Stimulated activated CD8-positive, alpha-beta memory T cell treated with anti-CD3 and anti-CD28 coated beads, Interleukin-15, amount 100 ng/mL, for 4 hours (primary cell): Measurements from ENCODE around the gene CTDSP2.
"Not testable (repeated sequence)": the region's sequence is repeated elsewhere in the genome, so short reads cannot be mapped to it uniquely, and the experiment has no call there.

Experiments
- DNase-seq, 2 donors: peaks; one replicate each; pipeline ENCODE4 v3.0.0-alpha.2; 2020; ENCODE audit warnings: low read depth in 2 of 2

Gene CTDSP2

DNA sequence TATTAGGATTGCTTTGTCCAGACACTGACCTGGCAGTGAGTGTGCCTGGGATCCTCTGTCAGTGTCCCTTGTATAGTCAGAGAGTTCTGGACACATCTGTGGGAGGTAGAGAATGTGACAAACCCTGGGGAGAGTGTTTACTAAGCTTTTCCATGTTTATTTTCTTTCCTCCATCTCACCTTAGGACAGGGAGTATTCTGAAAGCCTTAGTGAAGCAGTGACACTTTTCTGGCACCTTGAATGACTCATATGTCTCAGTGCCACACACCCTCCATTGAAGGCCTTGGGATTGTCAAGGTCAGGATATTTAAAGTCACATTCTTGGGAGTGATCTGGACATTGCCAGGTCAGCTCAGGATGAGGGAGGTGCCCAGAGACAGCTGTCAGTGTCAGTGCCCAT lies 34.9 kb upstream of the CTDSP2 start:
- no peak for DNase-seq

DNA sequence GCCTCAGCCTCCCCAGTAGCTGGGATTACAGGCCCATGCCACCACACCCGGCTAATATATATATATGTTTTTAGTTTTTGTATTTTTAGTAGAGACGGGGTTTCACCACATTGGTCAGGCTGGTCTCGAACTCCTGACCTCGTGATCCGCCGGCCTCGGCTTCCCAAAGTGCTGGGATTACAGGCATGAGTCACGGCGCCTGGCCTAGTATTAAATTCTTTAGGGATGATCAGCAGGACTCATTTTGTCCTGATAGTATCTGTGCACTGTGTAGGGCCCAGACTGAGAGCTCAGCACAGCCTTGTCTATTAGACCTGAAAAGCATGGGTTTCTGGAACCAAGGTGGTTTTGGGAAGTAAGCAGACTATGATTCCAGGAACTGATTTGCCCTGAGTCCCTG lies 34.5 kb upstream of the CTDSP2 start:
- DNase-seq: not testable (repeated sequence)

DNA sequence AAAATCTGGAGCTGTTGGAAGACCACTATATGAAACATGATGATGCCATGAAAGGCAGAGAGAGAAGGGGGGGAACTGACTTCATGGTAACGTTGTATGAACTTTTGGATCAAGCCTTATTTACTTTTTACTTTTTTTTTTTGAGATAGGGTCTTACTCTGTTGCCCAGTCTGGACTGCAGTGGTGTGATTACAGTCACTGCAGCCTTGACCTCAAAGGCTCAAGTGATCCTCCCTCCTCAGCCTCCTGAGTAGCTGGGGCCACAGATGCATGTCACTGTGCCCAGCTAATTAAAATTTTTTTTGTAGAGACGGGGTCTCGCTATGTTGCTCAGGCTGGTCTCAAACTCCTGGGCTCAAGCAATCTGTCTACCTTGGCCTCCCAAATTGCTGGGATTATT lies 31.3 kb upstream of the CTDSP2 start:
- DNase-seq: no peak

DNA sequence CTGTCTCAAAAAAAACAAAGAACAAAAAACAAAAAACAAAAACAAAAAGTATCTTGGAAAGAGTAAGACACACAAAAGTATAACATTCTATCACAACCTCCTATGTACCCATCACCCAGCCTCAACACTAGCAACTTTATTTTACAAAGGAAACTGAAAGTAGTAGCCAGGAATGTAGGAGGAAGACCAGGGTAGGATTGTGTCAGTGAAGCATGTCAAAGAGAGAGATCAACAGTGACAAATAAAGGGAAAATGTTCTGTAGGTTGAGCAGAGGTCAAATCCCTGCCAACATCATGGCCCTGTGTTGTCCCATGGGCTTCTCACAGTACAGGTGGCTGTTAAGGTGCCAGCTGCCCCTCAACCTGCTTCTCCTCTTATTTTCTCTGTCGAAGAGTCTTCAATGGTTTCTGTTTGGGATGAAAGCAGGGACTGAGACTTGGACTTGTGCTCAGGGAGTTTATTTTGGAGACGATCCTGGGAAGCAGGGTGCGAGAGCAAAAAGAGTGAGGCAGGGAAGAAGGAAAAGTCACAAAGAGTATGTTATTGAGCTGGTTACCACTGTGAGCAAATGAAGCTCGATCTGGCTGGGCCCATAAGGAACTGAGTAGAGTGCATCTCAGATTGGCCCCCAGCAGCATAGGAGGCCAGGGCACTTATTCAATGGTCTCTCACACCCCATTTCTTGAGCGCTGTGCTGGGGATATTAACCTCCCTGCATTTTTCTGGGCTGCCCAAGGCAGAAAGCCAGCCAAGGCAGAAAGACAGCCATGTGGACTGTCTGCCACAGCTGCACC lies 29.4 kb upstream of the CTDSP2 start:
- no peak for DNase-seq

DNA sequence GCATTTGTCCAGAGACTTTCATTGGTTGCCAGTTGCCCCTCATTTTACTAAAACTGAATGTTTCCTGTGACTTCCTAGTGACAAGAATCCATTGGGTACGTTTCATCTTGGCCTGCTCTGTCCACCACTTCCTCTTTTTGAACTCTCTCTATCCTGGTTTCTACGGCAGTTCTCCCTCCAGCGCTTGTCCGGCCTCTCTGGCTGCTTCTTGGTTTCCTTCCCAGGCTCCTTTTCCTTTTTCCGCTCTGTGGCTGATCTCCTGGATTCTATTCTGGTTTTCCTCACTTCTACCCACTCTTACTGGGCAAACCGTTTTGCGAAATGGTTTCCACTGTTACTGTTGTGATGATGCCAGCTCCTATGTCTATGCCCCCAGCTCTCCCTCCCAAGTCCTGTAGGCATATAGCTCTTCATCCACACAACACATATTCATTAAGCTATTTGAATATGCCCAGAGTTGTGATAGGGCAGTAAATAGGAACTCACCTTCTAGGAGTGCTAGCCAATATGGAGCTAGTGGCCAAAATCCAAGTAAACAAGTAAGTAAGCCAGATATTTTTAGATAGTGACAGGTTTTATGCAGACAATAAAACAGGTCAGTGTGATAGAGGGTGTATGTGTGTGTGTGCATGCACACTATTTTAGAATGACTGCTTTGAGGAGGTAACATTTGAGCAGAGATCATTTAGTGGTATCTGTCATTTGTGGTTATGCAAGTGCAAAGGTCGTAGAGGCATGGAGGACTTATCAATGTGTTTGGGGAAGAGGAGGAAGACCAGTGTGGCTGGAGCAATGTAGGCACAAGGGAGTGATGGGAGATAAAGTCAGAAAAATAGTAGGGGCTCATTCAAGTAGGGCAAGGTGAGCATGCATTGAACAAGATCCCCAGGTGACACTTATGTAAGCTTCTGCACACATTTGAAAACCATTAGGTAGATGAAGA lies 27.9 kb upstream of the CTDSP2 start:
- no peak for DNase-seq

DNA sequence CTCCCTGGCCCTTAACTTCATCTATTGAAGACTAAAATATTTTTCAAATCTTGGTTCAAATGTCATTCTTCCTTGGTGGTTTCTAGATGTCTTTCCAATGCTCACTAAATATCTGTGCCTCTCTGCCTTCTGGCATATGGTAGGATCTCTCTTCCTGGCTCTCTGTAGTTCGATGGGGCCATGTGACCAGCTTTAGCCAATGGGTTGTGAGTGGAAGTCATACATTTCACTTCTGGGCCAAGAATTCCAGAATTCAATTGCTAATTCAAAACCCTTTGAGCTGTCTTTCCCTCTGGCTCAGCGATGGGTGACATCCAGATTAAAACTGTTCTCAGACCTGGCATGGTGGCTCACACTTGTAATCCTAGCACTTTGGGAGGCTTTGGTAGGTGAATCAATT lies 25.8 kb upstream of the CTDSP2 start:
- DNase-seq: no peak

DNA sequence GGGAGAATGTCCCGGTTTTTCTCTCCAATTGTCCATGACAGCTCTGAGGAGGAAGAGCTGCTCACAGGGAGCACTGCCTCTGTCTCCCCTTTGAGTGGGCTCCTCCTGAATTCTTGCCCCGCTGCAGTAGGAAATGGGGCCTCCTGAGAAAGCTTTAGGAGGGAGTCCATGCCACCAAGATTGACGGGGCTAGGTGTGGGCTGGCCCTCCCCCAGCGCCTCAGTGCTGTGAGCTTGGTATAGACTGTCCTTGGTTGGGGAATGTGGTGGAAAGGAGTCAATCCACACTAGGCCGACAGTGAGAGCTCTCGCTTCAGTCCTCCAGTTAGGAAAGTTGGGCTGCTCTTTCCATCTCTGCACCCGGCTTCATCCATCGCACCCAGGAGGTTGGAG lies 23.4 kb upstream of the CTDSP2 start:
- DNase-seq: no peak

DNA sequence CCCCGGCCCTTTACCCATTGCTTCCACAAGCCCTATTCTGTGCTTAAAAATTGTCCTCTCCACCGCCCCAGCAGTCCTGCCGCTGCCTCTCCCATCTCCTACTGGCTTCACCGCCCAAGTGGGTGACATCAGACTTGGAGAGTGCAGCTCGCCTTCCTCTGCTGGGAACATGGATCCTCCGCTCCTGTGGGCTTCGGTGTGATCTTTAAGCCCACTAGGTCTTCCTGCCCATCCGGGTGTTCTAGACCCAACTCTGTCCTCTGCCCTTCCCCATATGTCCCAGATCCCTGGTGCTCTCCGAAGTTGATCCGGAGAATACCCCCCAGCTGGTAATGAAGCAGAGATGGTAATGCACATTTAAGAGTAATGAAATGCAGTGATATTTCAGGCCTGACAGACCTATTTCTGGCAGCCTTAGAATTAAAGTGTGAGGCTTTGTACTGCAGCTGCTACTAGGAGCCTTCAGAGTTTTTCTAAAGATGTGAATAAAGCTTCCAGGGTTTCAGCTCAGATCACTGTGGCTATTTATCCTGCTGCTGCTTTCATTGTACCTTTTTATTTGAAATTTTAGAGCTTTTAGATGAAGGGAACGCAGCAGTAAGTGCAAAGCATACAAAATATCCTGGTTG lies 22.9 kb upstream of the CTDSP2 start:
- DNase-seq: no peak

DNA sequence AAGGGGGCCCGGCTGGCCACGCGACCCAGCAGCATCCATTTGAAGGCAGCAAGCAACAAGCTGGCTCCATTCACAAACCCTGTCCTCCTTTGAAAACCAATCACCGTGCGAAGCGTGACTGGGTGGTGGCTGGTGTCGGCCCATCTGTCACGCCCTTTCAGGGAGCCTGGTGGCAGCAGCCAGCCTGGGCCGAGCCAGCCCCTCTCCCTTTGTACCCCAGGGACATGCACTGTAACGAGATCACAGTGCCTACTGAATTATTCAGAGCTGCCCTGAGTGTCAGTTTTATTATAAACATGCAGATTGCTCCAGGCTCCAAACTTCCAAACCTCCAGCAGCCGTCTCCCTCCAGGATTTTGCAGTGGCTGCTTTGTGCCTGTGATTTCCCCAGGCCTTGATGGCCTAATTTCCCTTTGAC lies 22.3 kb upstream of the CTDSP2 start:
- DNase-seq: no peak

DNA sequence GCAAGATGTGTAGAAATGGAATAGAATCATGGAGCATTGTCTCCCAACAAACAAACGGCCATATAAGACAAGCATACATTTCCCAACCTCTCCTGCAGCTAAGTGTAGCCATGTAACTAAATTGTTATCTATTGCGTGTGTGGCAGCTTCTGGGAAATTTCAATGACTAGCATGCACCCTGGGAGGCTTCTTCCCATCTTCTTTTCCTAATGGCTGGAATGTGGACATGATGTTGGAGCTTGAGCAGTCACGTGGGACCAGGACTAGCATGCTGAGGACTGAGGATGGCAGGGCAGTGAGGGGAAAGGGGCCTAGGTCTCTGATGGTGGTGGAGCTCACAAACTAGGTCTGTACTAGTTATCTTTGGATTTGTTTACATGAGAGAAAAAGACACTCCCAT lies 21.7 kb upstream of the CTDSP2 start:
- no peak for DNase-seq

DNA sequence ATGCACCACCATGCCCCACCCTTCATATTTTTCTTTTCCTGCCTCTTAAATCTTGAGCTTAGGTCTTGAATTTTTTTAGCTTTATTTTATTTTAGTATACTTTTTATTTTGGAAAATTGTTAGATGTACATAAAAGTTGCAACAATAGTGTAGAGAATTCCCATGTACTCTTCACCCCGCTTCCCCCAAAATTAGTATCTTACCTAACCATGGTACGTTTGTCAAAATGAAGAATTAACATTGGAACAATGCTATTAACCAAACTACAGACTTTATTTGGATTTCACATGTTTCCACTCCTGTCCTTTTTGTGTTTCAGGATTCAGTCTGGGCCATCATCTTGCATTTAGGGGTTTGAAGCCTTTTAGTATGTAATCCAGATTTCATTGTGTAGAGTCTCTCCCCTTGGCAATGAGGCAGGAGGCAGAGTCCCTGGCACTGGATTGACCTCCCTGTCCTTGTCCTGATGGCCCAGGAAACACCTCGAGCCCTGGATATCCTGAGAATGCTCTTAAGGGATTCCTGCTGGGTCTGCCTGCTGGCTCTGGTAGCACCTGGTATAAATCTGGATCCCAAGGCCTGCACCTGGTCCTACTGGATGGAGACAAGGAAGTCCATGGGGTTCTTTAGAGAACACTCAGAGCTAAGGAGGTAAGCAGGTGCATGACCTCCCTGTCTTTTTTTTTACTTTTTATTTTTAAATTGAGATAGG lies 19.9 kb upstream of the CTDSP2 start:
- no peak for DNase-seq

DNA sequence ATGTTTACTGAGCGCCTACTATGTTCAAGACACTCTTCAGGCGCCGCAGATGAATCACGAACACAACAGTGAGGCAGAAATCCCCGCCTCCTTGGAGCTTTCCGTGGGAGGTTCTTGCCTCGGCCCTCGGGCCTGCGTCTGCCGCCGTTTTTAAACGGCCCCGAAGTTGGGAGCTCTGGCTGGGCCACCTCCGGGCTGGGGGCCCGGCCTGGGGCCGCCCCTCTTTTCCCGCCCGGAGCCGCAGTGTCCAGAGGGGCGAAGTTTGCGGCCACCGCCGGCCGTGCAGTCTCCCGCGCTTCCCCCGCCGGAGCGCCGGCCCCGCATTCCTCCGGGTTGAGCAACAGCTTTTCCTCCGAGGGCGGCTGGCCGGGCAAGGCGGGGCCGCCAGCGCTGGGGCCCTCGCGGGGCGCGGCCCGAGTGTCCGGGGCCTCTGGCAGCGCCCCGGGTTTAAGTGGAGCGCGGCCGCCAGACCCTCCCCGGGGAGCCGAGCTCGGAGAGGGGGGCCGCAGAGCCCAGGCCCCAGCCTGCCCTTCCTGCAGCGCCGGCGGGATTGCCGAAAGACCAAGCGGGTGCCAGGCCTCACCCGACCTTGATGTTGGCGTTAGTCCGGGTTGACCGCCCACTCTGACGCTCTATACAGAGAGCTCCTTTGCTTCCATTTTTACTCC lies 18.7 kb upstream of the CTDSP2 start:
- peak; percentile 28 to 41 for DNase-seq

DNA sequence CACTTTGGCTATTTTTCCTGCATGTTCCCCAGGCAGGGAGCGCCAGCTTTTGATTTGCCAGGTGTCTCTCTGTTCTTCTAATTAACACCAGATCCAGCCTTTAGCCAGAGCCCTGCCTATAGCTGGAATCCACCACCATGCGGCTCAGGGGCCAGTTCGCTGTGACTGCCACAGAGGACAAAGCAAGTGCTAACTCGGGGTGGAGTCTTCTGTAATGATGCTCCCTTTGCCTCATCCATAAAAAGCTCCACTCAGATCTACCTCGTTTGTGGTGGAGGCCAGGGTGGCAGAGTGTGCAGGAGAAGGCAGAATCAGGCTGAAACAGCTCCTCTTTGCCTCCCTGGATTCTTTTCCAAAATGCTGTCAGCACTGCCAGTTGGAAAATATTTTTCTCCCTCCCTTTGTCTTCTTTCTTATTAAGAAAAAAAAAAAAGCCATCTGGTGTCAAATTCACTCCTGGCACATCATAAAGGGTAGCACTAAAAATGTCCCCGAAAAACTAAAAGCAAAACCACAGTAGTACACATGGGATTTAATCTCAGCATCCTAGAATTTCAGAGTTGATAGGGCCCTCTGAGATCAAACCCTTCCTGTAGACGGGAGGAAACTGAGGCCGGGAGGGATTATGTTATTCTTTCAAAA lies 18.0 kb upstream of the CTDSP2 start:
- DNase-seq: no peak

DNA sequence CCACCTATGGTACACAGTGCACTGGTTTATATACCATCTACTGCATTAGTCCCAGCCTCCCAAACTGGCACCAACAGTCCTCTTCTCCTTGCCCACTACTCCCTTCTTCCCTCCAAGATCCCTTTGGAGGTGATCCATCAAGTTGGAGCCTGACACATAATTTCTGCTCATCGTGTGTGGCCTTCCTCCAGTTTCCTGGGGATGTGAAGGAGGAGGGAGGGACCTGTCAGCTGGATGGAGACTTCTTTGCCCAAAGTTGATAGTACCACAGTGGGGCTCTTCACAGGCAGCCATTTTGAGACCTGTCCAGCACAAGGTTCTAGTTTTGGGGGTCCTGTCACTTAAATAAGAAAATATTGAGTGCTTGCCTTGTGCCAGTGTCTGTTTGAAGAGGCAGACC lies 17.1 kb upstream of the CTDSP2 start:
- no peak for DNase-seq

DNA sequence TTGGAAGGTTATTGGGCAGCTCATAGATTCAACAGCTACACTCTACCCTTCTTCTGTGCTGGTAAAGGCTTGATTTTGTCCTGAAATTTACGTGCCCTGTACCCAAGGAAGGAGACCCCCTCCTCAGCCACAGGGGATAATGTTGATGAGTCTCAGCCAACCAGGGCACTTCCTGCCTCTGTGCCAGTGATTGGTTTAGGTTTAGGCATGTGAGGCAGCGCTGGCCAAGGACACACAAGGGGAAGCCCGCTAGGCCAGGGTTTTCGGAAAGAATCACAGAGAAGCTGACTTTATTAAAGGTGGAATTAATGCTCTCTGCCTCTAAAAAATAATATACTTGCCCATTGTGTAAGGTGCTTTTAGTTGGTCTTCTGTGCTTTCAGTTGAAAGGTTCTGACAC lies 15.4 kb upstream of the CTDSP2 start:
- DNase-seq: no peak

DNA sequence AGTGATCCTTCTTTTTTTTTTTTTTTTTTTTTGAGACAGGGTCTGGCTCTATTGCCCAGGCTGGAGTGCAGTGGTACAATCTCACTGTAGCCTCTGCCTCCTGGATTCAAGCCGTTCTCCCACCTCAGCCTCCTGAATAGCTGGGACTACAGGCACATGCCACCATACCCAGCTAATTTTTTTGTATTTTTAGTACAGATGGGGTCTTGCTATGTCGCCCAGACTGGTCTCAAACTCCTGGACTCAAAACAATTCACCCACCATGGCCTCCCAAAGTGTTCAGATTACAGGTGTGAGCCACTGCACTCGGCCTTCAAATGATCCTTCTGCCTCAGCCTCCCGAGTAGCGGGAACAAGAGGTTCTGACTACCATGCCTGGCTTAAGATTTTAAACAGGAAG lies 14.4 kb upstream of the CTDSP2 start:
- not testable (repeated sequence) for DNase-seq

DNA sequence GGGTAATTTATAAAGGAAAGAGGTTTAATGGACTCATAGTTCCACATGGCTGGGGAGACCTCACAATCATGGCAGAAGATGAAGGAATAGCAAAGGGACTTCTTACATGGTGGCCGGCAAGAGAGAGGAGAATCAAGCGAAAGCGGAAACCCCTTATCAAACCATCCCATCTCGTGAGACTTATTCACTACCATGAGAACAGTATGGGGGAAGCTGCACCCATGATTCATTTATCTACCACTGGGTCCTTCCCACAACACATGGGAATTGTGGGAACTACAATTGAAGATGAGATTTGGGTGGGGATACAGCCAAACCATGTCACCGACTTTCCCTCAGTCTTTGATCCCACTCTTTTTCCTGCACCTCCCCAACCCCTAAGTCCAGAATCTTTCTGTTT lies 12.6 kb upstream of the CTDSP2 start:
- no peak for DNase-seq

DNA sequence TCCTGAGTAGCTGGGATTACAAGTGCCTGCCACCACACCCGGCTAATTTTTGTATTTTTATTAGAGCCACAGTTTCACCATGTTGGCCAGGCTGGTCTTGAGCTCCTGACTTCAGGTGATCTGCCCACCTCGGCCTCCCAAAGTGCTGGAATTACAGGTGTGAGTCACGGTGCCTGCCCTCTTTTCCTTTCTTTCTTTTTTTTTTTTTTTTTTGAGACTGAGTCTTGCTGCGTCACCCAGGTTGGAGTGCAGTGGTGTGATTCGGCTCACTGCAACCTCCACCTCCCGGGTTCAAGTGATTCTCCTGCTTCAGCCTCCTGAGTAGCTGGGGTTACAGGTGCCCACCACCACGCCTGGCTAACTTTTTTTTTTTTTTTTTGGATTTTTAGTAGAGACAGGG lies 11.6 kb upstream of the CTDSP2 start:
- not testable (repeated sequence) for DNase-seq

DNA sequence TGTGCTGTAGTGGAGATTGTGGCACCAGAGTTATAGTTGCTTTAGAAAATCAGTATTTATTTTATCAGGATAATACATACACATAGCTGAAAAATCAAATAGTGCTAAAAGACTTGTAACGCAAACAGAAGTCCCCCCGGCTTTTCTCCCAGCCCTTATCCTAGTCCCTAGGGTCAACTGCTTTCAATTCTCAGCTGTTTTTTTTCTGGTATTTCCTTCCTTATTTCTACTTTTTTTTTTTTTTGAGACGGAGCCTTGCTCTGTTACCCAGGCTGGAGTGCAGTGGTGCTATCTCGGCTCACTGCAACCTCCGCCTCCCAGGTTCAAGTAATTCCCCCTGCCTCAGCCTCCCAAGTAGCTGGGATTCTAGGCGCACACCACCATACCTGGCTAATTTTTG lies 8.4 kb upstream of the CTDSP2 start:
- DNase-seq: no peak

DNA sequence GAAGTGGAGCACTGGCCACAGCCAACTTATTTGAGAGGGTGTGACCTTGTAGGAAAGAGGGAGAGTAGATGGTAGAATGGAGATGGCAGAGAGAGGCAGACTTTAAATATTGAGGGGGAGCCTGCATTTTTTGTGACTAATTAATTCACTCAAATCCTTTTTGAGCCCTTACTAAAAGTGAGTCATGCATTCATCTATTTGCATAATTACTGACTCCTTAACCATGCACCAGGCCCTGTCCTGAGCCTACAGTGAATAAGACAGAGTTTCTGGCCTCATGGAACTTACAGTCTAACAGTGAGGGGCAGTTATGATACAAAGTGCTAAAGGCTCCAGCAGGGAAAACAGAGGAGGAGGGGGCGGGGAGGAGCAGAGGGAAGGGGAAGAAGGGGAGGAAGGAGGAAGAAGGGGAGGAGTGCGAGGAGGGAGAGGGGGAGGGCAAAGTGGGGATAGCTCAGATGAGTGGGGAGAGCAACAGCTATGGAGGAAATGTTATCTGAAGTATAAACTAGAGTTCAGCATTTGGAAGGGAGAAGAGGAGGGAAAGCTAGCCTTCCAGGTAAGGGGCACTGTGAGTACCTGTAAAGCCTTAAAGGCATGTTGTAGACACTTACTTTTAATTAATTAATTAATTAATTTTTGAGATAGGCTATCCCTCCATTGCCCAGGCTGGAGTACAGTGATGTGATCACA lies 7.5 kb upstream of the CTDSP2 start:
- no peak for DNase-seq
